Measurements from ENCODE around the gene NEMP2. TPM values are rescaled to one million over a fixed set of nuclear protein-coding genes. Genes with fewer than 3 reads are reported as not detected.

NEMP2 gene
- total RNA-seq, 1 experiment from 2014 or later, result 8.3 TPM

- no peaks in the 10 kb centered on the region for H3K27me3 ChIP-seq (ENCODE audit: insufficient read depth, low read depth)
- H3K27ac ChIP-seq, result no peak overlapping the region
- ChIA-PET CTCF (interaction anchor here (0.6 kb wide), 1 partner anchor 50 kb away, joined by 3 read pairs; no protein-coding TSS in a partner anchor), POLR2A (ENCODE audit: unreplicated experiment) (no interaction called here)
- BruUV-seq (replicated peaks), result no TSS peak
- no peaks in the 10 kb centered on the region for H3K9me2 ChIP-seq (ENCODE audit: insufficient read depth)
- no peak overlapping the region for H2AFZ ChIP-seq
- H3K36me3 ChIP-seq (ENCODE audit: low read depth), result no peaks in the 10 kb centered on the region
- no peaks in the 10 kb centered on the region for H3K79me2 ChIP-seq (ENCODE audit: low read depth)
- no peak overlapping the region for H3K4me2 ChIP-seq
- no peak for DNase-seq
- no peaks in the 10 kb centered on the region for H3K4me1 ChIP-seq (replicated peaks; ENCODE audit: insufficient read depth)
- H3F3A ChIP-seq (ENCODE audit: insufficient read depth, low read depth), result no peaks in the 10 kb centered on the region
- intact Hi-C loops (cut with micrococcal nuclease; ENCODE audit: unreplicated experiment), result no loop called here
- H4K20me1 ChIP-seq (ENCODE audit: insufficient read depth), result no peaks in the 10 kb centered on the region
- H3K9me3 ChIP-seq (ENCODE audit: insufficient read depth, low read depth), result no peaks in the 10 kb centered on the region
- H3K4me3 ChIP-seq, result no peak overlapping the region
- TF ChIP-seq EZH2 (IDR thresholded peaks at IDR 0.05; ENCODE audit: low read depth), result no peak
- TF ChIP-seq CTCF (conservative IDR thresholded peaks at IDR 0.05), result no peak
Measured at GRCh38 chr2:190562121-190562520, 27.6 kb upstream of the NEMP2 start.

- Histone ChIP-seq H3K4me3 (no peak overlapping the region), H3K9me2 (ENCODE audit: insufficient read depth) (no peaks in the 10 kb centered on the region), H3K4me1 (replicated peaks; ENCODE audit: insufficient read depth) (no peaks in the 10 kb centered on the region), H3K9me3 (ENCODE audit: insufficient read depth, low read depth) (no peaks in the 10 kb centered on the region), H3K27me3 (ENCODE audit: insufficient read depth, low read depth) (no peaks in the 10 kb centered on the region), H2AFZ (no peak overlapping the region), H3K4me2 (no peak overlapping the region), H3K27ac (no peak overlapping the region), H4K20me1 (ENCODE audit: insufficient read depth) (no peaks in the 10 kb centered on the region), H3F3A (ENCODE audit: insufficient read depth, low read depth) (no peaks in the 10 kb centered on the region), H3K79me2 (ENCODE audit: low read depth) (no peaks in the 10 kb centered on the region), H3K36me3 (ENCODE audit: low read depth) (no peaks in the 10 kb centered on the region)
- DNase-seq, result no peak
- POLR2A ChIA-PET (ENCODE audit: unreplicated experiment), result no interaction called here
- TF ChIP-seq CTCF (conservative IDR thresholded peaks at IDR 0.05), result no peak
- no peak for TF ChIP-seq EZH2 (IDR thresholded peaks at IDR 0.05; ENCODE audit: low read depth)
- BruUV-seq (replicated peaks), result no TSS peak
- CTCF ChIA-PET, result no interaction called here
- intact Hi-C loops (cut with micrococcal nuclease; ENCODE audit: unreplicated experiment), result no loop called here
Measured at GRCh38 chr2:190561094-190561493, 26.6 kb upstream of the NEMP2 start.

DNA sequence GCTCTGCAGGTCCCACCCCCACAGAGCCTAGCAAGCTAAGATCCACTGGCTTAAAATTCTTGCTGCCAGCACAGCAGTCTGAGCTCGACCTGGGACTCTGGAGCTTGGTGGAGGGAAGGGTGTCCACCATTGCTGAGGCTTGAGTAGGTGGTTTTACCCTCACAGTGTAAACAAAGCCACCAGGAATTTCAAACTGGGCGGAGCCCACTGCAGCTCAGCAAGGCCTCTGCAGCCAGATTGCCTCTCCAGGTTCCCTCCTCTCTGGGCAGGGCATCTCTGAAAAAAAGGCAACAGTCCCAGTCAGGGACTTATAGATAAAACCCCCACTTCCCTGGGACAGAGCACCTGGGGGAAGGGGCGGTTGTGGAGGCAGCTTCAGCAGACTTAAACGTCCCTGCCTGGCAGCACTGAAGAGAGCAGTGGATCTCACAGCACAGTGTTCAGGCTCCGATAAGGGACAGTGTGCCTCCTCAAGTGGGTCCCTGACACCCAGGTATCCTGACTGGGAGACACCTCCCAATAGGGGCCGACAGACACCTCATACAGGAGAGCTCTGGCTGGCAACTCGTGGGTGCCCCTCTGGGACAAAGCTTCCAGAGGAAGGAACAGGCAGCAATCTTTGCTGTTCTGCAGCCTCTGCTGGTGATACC is 20.0 kb upstream of the NEMP2 start:
- DNase-seq, result no peak
- Histone ChIP-seq H3K27me3 (ENCODE audit: insufficient read depth, low read depth) (no peaks in the 10 kb centered on the region), H3K27ac (no peak overlapping the region), H3K79me2 (ENCODE audit: low read depth) (no peaks in the 10 kb centered on the region), H3K4me3 (no peak overlapping the region), H3K9me3 (ENCODE audit: insufficient read depth, low read depth) (no peaks in the 10 kb centered on the region), H3K4me2 (no peak overlapping the region), H4K20me1 (ENCODE audit: insufficient read depth) (no peaks in the 10 kb centered on the region), H3K9me2 (ENCODE audit: insufficient read depth) (no peaks in the 10 kb centered on the region), H3F3A (ENCODE audit: insufficient read depth, low read depth) (no peaks in the 10 kb centered on the region), H3K36me3 (ENCODE audit: low read depth) (no peaks in the 10 kb centered on the region), H2AFZ (no peak overlapping the region), H3K4me1 (replicated peaks; ENCODE audit: insufficient read depth) (no peaks in the 10 kb centered on the region)
- CTCF ChIA-PET, result no interaction called here
- TF ChIP-seq CTCF (conservative IDR thresholded peaks at IDR 0.05) (no peak), EZH2 (IDR thresholded peaks at IDR 0.05; ENCODE audit: low read depth) (no peak)
- POLR2A ChIA-PET (ENCODE audit: unreplicated experiment), result no interaction called here
- intact Hi-C loops (cut with micrococcal nuclease; ENCODE audit: unreplicated experiment), result no loop called here
- no TSS peak for BruUV-seq (replicated peaks)
